HCT116 (cell line): Measurements from ENCODE around the gene ELAVL3. TPM values are rescaled to one million over a fixed set of nuclear protein-coding genes. Genes with fewer than 3 reads are reported as not detected.

ENCODE experiments used
- ATAC-seq: fragments of 200-7000 bp; cut with Tn5 transposase; 2 replicates; pipeline ENCODE4 v1.9.1; 2020; ENCODE audit warnings: mild to moderate bottlenecking, moderate library complexity
- BruUV-seq: library from RNA; stranded (reverse); fragments of 400-500 nt; replicated peaks from 2 replicates; lab custom pipeline; 2021; lab: Mats Ljungman, UMichigan
- CTCF ChIA-PET: fragments of 300-600 bp; sonication (Branson Sonifier 250); formaldehyde crosslinking; loops from one replicate; lab custom pipeline; 2021; ENCODE audit warnings: antibody characterized with exemption; lab: Charles Lee
- POLR2A ChIA-PET: fragments of 300-600, 350-600 bp; sonication (Branson Sonifier 250); formaldehyde crosslinking; loops from one replicate; lab custom pipeline; 2021; ENCODE audit warnings: antibody characterized with exemption; lab: Charles Lee
- RAD21 ChIA-PET, 2 experiments: fragments of 300-600 bp; sonication (Branson Sonifier 250); formaldehyde crosslinking; loops; one replicate each; lab custom pipeline; 2023; ENCODE audit warnings: low total read pairs in 2 of 2; ENCODE audit not compliant: uncharacterized antibody in 2 of 2, unreplicated experiment in 2 of 2, low non-redundant PET in 1 of 2; lab: Charles Lee
- DNase-seq: peaks from one replicate; pipeline ENCODE4 v3.0.0-alpha.2; 2010; ENCODE audit warnings: low read depth, low spot score
- H2AFZ ChIP-seq: fragments of 200-600 bp; shearing (Covaris generic), sonication (generic); 2 replicates; pipeline ENCODE4 v1.6.1; 2017; ENCODE audit warnings: low read depth, mixed run types, mixed read lengths, antibody characterized with exemption, low read length; ENCODE audit not compliant: poor library complexity, severe bottlenecking
- H3K27ac ChIP-seq: 2 replicates; pipeline ENCODE4 v1.5.1; 2012; ENCODE audit warnings: low read depth, low read length
- H3K27me3 ChIP-seq: fragments of 200-600 bp; sonication (generic); 2 replicates; pipeline ENCODE4 v1.6.1; 2016; ENCODE audit warnings: mixed run types, low read length, mixed read lengths; ENCODE audit not compliant: insufficient read depth
- H3K36me3 ChIP-seq, 2 experiments: fragments of 200-500 bp in 1 of 2; fragments of 200-600 bp in 1 of 2; sonication (Bioruptor generic) in 1 of 2; sonication (generic) in 1 of 2; 2 replicates each; pipeline versions ENCODE4 v1.5.1 to v1.6.1; 2014 to 2016; ENCODE audit warnings: low read length in 2 of 2, inconsistent platforms in 1 of 2, mixed read lengths in 1 of 2, mixed run types in 1 of 2; ENCODE audit not compliant: insufficient read depth in 2 of 2, control insufficient read depth in 1 of 2
- H3K4me1 ChIP-seq, 2 experiments: fragments of 200-600 bp in 1 of 2; sonication (generic) in 1 of 2; 2 replicates each; pipeline versions ENCODE4 v1.5.1 to v1.6.1; 2012 to 2017; ENCODE audit warnings: low read length in 2 of 2, inconsistent platforms in 1 of 2, mild to moderate bottlenecking in 1 of 2, mixed read lengths in 1 of 2, mixed run types in 1 of 2, moderate library complexity in 1 of 2; ENCODE audit not compliant: insufficient read depth in 2 of 2, control insufficient read depth in 1 of 2
- H3K4me2 ChIP-seq: fragments of 200-600 bp; sonication (generic); 2 replicates; pipeline ENCODE4 v1.6.1; 2017; ENCODE audit warnings: mixed run types, low read length, mixed read lengths
- H3K4me3 ChIP-seq, 2 experiments: fragments of 200-600 bp in 1 of 2; sonication (generic) in 1 of 2; replicated peaks in 1 of 2; 2 replicates each; pipeline ENCODE4 v1.5.1; 2011 to 2016; ENCODE audit warnings: low read length in 2 of 2, control low read depth in 1 of 2, low read depth in 1 of 2, mild to moderate bottlenecking in 1 of 2, mixed read lengths in 1 of 2, mixed run types in 1 of 2
- H3K79me2 ChIP-seq: fragments of 200-600 bp; sonication (generic); 2 replicates; pipeline ENCODE4 v1.6.1; 2017; ENCODE audit warnings: mild to moderate bottlenecking, mixed run types, low read length, moderate library complexity, mixed read lengths; ENCODE audit not compliant: insufficient read depth
- H3K9ac ChIP-seq: fragments of 200-600 bp; sonication (generic); 2 replicates; pipeline ENCODE4 v1.6.1; 2016; ENCODE audit warnings: low read length, mixed read lengths
- H3K9me2 ChIP-seq: fragments of 200-600 bp; sonication (generic), shearing (Covaris generic); 2 replicates; pipeline ENCODE4 v1.6.1; 2017; ENCODE audit warnings: mixed run types, mild to moderate bottlenecking, moderate library complexity; ENCODE audit not compliant: insufficient read depth
- H3K9me3 ChIP-seq, 2 experiments: fragments of 200-500 bp in 1 of 2; fragments of 200-600 bp in 1 of 2; sonication (Bioruptor generic) in 1 of 2; sonication (generic) in 1 of 2; 2 replicates each; pipeline ENCODE4 v1.6.1; 2014 to 2017; ENCODE audit warnings: low read length in 2 of 2, mixed read lengths in 2 of 2, inconsistent platforms in 1 of 2, low read depth in 1 of 2, mild to moderate bottlenecking in 1 of 2, mixed run types in 1 of 2, moderate library complexity in 1 of 2; ENCODE audit not compliant: control insufficient read depth in 1 of 2, insufficient read depth in 1 of 2
- H4K20me1 ChIP-seq: fragments of 200-600 bp; sonication (generic), shearing (Covaris generic); 2 replicates; pipeline ENCODE4 v1.6.1; 2017; ENCODE audit warnings: mixed run types, mild to moderate bottlenecking, moderate library complexity; ENCODE audit not compliant: insufficient read depth
- CEBPB ChIP-seq: IDR thresholded peaks from 2 replicates; pipeline ENCODE4 v1.6.1; 2012; ENCODE audit warnings: low read depth
- EGR1 ChIP-seq: IDR thresholded peaks from 2 replicates; pipeline ENCODE4 v1.6.1; 2012; ENCODE audit warnings: low read depth
- EZH2phosphoT487 ChIP-seq: fragments of 200-600 bp; IDR thresholded peaks from 2 replicates; pipeline ENCODE4 v1.6.1; 2018; ENCODE audit warnings: antibody characterized with exemption, borderline replicate concordance
- FOSL1 ChIP-seq: IDR thresholded peaks from 2 replicates; pipeline ENCODE4 v1.6.1; 2012; ENCODE audit warnings: low read depth
- MAX ChIP-seq: IDR thresholded peaks from 2 replicates; pipeline ENCODE4 v1.6.1; 2012
- POLR2AphosphoS5 ChIP-seq: IDR thresholded peaks from 2 replicates; pipeline ENCODE4 v1.6.1; 2011; ENCODE audit warnings: mild to moderate bottlenecking, low read depth, low read length, moderate library complexity
- RAD21 ChIP-seq: IDR thresholded peaks from 2 replicates; pipeline ENCODE4 v1.6.1; 2012; ENCODE audit warnings: low read depth, mild to moderate bottlenecking
- TCF7L2 ChIP-seq: IDR thresholded peaks from 2 replicates; pipeline ENCODE4 v1.7.0; 2011; ENCODE audit warnings: borderline replicate concordance, inconsistent platforms; ENCODE audit not compliant: insufficient read depth, insufficient read length; ENCODE audit errors: extremely low read depth
- ZBTB33 ChIP-seq: IDR thresholded peaks from 2 replicates; pipeline ENCODE4 v1.6.1; 2011; ENCODE audit warnings: mild to moderate bottlenecking, low read length, moderate library complexity; ENCODE audit not compliant: insufficient replicate concordance; ENCODE audit errors: extremely low read depth
- ZNF274 ChIP-seq: fragments of 200-500 bp; sonication (Bioruptor generic); IDR thresholded peaks from 2 replicates; pipeline ENCODE4 v1.6.1; 2014; ENCODE audit warnings: mild to moderate bottlenecking, low read depth, low read length, inconsistent platforms
- intact Hi-C: fragments of 100-400 bp; cut with micrococcal nuclease; formaldehyde crosslinking; loops from 2 replicates; pipeline ENCODE4 v1.10.0; 2022
- total RNA-seq: library from RNA; stranded (reverse); gene quantifications from one replicate; pipeline ENCODE4 v1.2.1, GENCODE V29; 2021; ENCODE audit not compliant: unreplicated experiment

The ELAVL3 gene
- total RNA-seq, 1 experiment from 2014 or later: 0.05 TPM

GRCh38 chr19:11457115-11457514 lies 23.7 kb downstream of the ELAVL3 start:
- POLR2A ChIA-PET: no interaction called here
- no TSS peak for BruUV-seq
- no peak for ATAC-seq

More at GRCh38 chr19:11457115-11457514, 23.7 kb downstream of the ELAVL3 start:
- Histone ChIP-seq H4K20me1 (no peaks in the 10 kb centered on the region), H3K4me3 (no peak overlapping the region), H3K36me3 (no peaks in the 10 kb centered on the region), H3K9ac (no peak overlapping the region), H3K27me3 (no peaks in the 10 kb centered on the region), H3K27ac (no peak overlapping the region), H3K4me2 (no peak overlapping the region), H3K9me2 (no peaks in the 10 kb centered on the region), H3K4me1 (no peaks in the 10 kb centered on the region), H3K79me2 (no peaks in the 10 kb centered on the region), H2AFZ (no peak overlapping the region), H3K9me3 (no peaks in the 10 kb centered on the region)
- RAD21 ChIA-PET: no interaction called here
- intact Hi-C loops: no loop called here
- CTCF ChIA-PET: no interaction called here
- TF ChIP-seq MAX (no peak), EGR1 (no peak), FOSL1 (no peak), RAD21 (no peak), POLR2AphosphoS5 (no peak), ZNF274 (no peak), CEBPB (no peak), ZBTB33 (no peak), EZH2phosphoT487 (no peak), TCF7L2 (no peak)
- DNase-seq: no peak
